Mononuclear cell (primary cell): ENCODE measurements around the gene MAPK4. TPM values are rescaled to one million over a fixed set of nuclear protein-coding genes. Genes with fewer than 3 reads are reported as not detected.

ENCODE experiments used
- H3K27me3 ChIP-seq: 2 replicates; pipeline ENCODE4 v1.6.0; 2011; ENCODE audit warnings: low read length, control low read depth; ENCODE audit not compliant: insufficient read depth
- H3K4me1 ChIP-seq: 2 replicates; pipeline ENCODE4 v1.5.1; 2011; ENCODE audit warnings: mild to moderate bottlenecking, low read length, control low read depth; ENCODE audit not compliant: insufficient read depth
- H3K4me3 ChIP-seq: 2 replicates; pipeline ENCODE4 v1.5.1; 2011; ENCODE audit warnings: mild to moderate bottlenecking, low read length, moderate library complexity
- H3K9me3 ChIP-seq: 2 replicates; pipeline ENCODE4 v1.5.1; 2011; ENCODE audit warnings: low read depth, mild to moderate bottlenecking, control low read depth, low read length
- total RNA-seq: library from RNA; depleted of rRNA; stranded (reverse); fragments of >200 nt; gene quantifications from one replicate; pipeline ENCODE4 v1.2.3, GENCODE V29; 2012

The MAPK4 gene
- total RNA-seq, 1 donor = not detected

DNA sequence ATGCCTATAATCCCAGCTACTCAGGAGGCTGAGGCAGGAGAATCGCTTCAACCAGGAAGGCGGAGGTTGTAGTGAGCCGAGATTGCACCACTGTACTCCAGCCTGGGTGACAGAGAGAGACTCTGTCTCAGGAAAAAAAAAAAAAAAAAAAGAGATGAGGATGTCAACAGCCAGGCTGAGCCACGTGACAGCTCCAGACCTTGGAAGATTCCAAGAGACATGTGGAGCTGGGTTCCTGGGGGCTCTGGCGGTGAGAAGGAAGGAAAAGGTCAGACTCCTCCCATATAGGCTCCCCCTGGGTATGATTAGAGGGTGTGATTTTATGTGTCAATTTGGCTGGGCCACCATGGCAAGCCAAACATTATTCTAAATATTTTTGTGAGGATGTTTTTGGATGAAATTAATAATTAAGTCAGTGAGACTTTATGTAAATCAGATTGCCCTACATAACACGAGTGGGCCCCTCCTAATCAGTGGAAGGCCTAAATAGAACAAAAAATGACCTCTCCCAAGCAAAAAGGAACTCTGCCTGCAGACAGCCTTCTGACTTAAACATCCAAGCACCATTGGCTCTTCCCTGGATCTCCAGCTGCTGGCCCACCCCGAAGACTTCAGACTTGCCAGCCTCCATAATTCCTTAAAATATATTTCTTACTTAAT is 178.3 kb downstream of the MAPK4 start:
- H3K4me1 ChIP-seq = no peaks in the 10 kb centered on the region
- H3K9me3 ChIP-seq = no peaks in the 10 kb centered on the region
- H3K4me3 ChIP-seq = no peak overlapping the region
- H3K27me3 ChIP-seq = no peaks in the 10 kb centered on the region

GRCh38 chr18:50742952-50743351 is 183.1 kb downstream of the MAPK4 start:
- no peaks in the 10 kb centered on the region for H3K9me3 ChIP-seq
- H3K27me3 ChIP-seq = no peaks in the 10 kb centered on the region
- no peaks in the 10 kb centered on the region for H3K4me1 ChIP-seq
- no peak overlapping the region for H3K4me3 ChIP-seq

DNA sequence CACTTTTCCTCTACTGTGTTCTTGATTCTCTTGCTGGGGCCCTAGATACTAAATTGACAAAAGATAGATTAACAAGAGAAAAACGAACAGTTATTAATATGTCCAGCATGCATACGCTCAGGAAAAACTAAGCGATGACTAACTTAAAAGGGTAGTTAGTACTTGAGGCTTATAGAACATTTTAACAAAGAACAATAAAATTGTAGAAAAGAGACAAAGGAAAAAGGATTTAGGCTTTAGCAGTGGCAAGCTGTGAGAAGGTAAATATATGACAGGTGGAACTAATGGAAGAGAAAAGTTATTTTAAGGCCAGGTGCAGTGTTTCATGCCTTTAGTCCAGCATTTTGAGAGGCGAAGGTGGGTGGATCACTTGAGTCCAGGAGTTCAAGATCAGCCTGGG is 184.4 kb downstream of the MAPK4 start:
- no peaks in the 10 kb centered on the region for H3K9me3 ChIP-seq
- H3K4me1 ChIP-seq = no peaks in the 10 kb centered on the region
- no peaks in the 10 kb centered on the region for H3K27me3 ChIP-seq
- no peak overlapping the region for H3K4me3 ChIP-seq

DNA sequence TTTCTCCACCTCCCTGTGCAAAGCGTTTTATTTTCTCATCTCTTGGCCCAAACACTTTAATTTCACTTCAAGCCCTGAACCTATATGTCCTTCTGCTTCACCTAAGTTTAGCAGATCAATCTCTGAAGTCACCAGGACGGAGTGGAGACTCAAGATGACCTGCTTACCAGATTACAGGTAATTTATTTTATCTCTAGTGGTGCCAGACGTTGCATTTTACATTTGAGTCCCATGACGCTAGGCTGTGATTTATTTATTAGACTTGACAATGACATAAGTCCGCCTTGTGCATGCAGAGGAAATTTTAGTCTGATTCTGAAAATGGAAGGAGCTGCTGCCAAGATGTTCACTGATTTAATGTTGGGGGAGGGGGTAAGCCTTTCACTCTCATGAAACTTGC is 186.1 kb downstream of the MAPK4 start:
- Histone ChIP-seq H3K4me1 (no peaks in the 10 kb centered on the region), H3K27me3 (no peaks in the 10 kb centered on the region), H3K4me3 (no peak overlapping the region), H3K9me3 (no peaks in the 10 kb centered on the region)

DNA sequence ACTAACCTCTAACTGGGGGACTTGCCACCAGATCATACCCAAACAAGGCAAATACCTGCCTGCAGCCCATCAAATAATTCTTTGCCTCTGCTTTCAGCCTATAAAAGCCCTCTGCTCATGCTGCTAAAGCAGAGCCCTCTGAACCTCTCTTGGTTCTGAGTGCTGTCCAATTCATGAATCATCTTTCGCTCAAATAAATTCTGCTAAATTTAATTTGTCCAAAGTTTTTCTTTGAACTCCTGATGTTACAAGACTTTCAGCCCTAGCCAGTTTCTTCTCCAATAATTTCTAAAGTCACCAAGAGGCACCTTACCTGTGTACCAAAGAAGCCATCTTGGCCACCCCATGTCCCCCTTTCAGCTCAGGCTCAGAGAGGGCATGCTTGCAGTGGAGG is 188.0 kb downstream of the MAPK4 start:
- H3K27me3 ChIP-seq = no peaks in the 10 kb centered on the region
- H3K4me3 ChIP-seq = no peak overlapping the region
- H3K9me3 ChIP-seq = no peaks in the 10 kb centered on the region
- H3K4me1 ChIP-seq = no peaks in the 10 kb centered on the region

DNA sequence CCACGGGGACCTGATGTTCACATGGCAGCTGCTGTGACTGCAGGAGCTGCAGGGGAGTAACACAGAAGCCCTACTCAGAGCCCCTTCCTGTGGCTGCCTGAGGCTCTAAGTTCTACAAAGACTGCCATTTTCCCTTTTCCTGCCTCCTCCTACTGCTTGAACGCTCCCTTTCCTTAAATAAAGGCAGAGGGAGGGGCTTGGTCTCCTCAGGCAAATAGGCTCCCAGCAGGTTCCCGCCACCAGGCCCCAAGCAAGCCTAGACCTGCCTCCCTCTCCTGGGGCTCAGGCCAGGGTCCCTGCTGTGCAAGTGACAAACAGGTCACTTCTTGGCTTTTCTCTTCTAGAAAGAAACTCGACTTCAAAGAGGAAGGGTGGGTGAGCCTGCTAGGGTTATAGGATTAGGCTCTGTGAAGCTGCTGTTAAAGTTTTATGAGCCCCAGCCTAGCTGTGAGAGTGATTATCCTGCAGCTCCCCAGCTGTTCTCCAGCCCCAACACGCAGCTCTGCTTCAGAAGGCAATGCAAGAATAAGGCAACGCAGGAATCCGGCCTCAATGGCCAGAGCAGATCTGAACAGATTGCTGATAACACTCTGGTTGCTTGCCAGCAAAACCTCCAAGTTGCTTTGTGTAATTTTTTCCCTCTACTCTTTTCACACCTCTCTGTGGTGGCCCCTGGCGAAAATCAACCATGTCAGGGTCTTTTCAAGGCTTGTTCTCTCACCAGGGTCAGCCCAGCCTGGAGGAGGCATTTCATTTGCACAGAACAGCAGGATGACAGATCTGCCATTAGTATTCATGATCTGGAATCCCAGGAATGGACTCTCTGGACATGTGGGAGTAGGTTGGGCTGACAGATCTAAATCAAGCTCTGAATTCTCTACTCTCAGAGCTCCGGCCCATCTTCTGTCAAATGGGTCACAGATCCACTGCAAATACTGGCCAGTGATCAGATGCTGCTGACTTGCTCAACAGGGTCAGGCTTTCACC is 188.6 kb downstream of the MAPK4 start:
- Histone ChIP-seq H3K27me3 (no peaks in the 10 kb centered on the region), H3K4me1 (no peaks in the 10 kb centered on the region), H3K4me3 (no peak overlapping the region), H3K9me3 (no peaks in the 10 kb centered on the region)

- no peaks in the 10 kb centered on the region for H3K27me3 ChIP-seq
- no peaks in the 10 kb centered on the region for H3K9me3 ChIP-seq
- H3K4me1 ChIP-seq = no peaks in the 10 kb centered on the region
- no peak overlapping the region for H3K4me3 ChIP-seq
Observed at GRCh38 chr18:50749421-50749820, 189.5 kb downstream of the MAPK4 start.

GRCh38 chr18:50749945-50750344 is 190.1 kb downstream of the MAPK4 start:
- Histone ChIP-seq H3K27me3 (peaks cover under 1% of the 10 kb centered on the region), H3K4me1 (no peaks in the 10 kb centered on the region), H3K4me3 (no peak overlapping the region), H3K9me3 (no peaks in the 10 kb centered on the region)

DNA sequence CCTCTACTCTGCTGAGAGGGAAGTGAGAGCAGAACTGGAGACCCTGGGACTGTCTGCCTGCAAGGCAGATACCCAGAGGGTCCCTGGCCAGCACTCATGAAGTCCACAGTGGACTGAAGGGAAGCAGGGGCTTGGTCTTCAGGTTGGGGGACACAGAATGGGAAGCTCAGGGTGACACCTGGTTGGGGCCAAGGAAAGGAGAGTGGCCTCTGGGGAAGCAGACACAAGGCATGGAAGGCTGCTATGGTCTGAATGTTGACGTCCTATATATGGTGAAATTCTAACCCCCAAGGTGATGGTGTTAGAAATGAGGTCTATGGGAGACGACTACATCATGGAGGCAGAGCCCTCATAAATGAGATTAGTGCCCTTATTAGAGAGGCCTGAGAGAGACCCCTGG is 190.7 kb downstream of the MAPK4 start:
- no peaks in the 10 kb centered on the region for H3K4me1 ChIP-seq
- H3K27me3 ChIP-seq = peaks cover 3% of the 10 kb centered on the region
- no peak overlapping the region for H3K4me3 ChIP-seq
- no peaks in the 10 kb centered on the region for H3K9me3 ChIP-seq

GRCh38 chr18:50751490-50751889 is 191.6 kb downstream of the MAPK4 start:
- H3K4me1 ChIP-seq = no peaks in the 10 kb centered on the region
- H3K4me3 ChIP-seq = no peak overlapping the region
- H3K27me3 ChIP-seq = peaks cover 3% of the 10 kb centered on the region
- no peaks in the 10 kb centered on the region for H3K9me3 ChIP-seq

DNA sequence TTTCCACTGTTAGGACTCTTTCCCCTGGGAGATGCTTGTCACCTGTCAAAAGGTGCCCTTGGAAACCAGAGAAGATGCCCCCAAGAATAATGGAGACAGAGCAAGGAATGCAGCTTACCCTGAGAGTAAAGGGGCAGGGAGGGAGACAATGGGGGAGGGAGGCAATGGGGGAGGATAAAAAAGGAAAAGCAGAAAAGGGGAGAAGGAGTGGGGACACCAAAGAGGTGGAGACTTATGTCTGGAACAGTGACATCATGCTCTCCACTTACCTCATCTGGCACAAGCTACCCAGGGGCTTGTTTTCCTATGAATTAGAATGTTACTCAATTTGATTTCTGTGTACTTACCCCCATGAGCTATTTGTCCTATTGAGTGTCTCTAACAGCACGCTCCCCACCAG is 192.1 kb downstream of the MAPK4 start:
- H3K27me3 ChIP-seq = peaks cover 3% of the 10 kb centered on the region
- H3K9me3 ChIP-seq = no peaks in the 10 kb centered on the region
- no peak overlapping the region for H3K4me3 ChIP-seq
- no peaks in the 10 kb centered on the region for H3K4me1 ChIP-seq

GRCh38 chr18:50753311-50753710 is 193.4 kb downstream of the MAPK4 start:
- Histone ChIP-seq H3K4me3 (no peak overlapping the region), H3K4me1 (no peaks in the 10 kb centered on the region), H3K27me3 (peaks cover 3% of the 10 kb centered on the region), H3K9me3 (no peaks in the 10 kb centered on the region)

- Histone ChIP-seq H3K27me3 (peaks cover 3% of the 10 kb centered on the region), H3K9me3 (no peaks in the 10 kb centered on the region), H3K4me1 (no peaks in the 10 kb centered on the region), H3K4me3 (no peak overlapping the region)
Observed at GRCh38 chr18:50754297-50754696, 194.4 kb downstream of the MAPK4 start.

GRCh38 chr18:50757358-50757757 is 197.5 kb downstream of the MAPK4 start:
- H3K27me3 ChIP-seq = peaks cover 3% of the 10 kb centered on the region
- no peaks in the 10 kb centered on the region for H3K4me1 ChIP-seq
- H3K4me3 ChIP-seq = no peak overlapping the region
- no peaks in the 10 kb centered on the region for H3K9me3 ChIP-seq

GRCh38 chr18:50769463-50769862 is 209.6 kb downstream of the MAPK4 start:
- Histone ChIP-seq H3K9me3 (peaks cover 14% of the 10 kb centered on the region), H3K27me3 (peaks cover 5% of the 10 kb centered on the region), H3K4me1 (no peaks in the 10 kb centered on the region), H3K4me3 (no peak overlapping the region)
